ENCODE measurements around the gene DOCK8.

DNA sequence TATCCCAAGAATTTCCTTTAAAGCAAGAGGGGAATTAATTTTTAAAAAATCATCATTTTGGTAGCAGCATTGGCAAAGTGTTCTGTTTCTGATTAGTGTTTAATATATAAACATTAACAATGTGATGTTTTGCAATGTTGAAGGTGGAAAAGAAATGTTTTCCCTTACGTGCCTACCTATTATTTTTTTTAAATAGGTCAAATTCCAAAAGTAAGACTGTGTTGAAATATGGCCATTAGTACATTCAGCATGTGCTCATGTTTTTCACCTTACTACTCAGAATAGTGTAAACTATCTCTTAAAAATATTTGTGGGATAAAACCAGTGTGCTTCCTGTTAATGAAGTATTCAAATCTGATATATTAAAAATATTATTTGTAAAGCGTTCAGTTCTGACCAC is 3.3 kb downstream of the DOCK8 start:
- TF ChIP-seq, protein P1, sequence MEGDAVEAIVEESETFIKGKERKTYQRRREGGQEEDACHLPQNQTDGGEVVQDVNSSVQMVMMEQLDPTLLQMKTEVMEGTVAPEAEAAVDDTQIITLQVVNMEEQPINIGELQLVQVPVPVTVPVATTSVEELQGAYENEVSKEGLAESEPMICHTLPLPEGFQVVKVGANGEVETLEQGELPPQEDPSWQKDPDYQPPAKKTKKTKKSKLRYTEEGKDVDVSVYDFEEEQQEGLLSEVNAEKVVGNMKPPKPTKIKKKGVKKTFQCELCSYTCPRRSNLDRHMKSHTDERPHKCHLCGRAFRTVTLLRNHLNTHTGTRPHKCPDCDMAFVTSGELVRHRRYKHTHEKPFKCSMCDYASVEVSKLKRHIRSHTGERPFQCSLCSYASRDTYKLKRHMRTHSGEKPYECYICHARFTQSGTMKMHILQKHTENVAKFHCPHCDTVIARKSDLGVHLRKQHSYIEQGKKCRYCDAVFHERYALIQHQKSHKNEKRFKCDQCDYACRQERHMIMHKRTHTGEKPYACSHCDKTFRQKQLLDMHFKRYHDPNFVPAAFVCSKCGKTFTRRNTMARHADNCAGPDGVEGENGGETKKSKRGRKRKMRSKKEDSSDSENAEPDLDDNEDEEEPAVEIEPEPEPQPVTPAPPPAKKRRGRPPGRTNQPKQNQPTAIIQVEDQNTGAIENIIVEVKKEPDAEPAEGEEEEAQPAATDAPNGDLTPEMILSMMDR (CRISPR knock-in tag; IDR thresholded peaks at IDR 0.05): no peak
- TF ChIP-seq ZNF350 (CRISPR knock-in tag; IDR thresholded peaks at IDR 0.05; ENCODE audit: borderline replicate concordance, low read depth): no peak
- TF ChIP-seq, protein P2, sequence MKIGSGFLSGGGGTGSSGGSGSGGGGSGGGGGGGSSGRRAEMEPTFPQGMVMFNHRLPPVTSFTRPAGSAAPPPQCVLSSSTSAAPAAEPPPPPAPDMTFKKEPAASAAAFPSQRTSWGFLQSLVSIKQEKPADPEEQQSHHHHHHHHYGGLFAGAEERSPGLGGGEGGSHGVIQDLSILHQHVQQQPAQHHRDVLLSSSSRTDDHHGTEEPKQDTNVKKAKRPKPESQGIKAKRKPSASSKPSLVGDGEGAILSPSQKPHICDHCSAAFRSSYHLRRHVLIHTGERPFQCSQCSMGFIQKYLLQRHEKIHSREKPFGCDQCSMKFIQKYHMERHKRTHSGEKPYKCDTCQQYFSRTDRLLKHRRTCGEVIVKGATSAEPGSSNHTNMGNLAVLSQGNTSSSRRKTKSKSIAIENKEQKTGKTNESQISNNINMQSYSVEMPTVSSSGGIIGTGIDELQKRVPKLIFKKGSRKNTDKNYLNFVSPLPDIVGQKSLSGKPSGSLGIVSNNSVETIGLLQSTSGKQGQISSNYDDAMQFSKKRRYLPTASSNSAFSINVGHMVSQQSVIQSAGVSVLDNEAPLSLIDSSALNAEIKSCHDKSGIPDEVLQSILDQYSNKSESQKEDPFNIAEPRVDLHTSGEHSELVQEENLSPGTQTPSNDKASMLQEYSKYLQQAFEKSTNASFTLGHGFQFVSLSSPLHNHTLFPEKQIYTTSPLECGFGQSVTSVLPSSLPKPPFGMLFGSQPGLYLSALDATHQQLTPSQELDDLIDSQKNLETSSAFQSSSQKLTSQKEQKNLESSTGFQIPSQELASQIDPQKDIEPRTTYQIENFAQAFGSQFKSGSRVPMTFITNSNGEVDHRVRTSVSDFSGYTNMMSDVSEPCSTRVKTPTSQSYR (CRISPR knock-in tag; IDR thresholded peaks at IDR 0.05; ENCODE audit: borderline replicate concordance): no peak
- TF ChIP-seq HMG20B (CRISPR knock-in tag; conservative IDR thresholded peaks at IDR 0.05): no peak
- no peak for TF ChIP-seq MXI1 (IDR thresholded peaks at IDR 0.05; ENCODE audit: borderline replicate concordance, low read depth, low read length)
